CD4-positive, alpha-beta T cell treated with Interleukin-4 for 1 hour (primary cell): ENCODE results near the gene ETV4.
"Not testable (repeated sequence)": the region's sequence is repeated elsewhere in the genome, so short reads cannot be mapped to it uniquely, and the experiment has no call there.

ENCODE experiments used
- DNase-seq, 2 donors: peaks; one replicate each; pipeline ENCODE4 v3.0.0-alpha.2; 2020 to 2022

The ETV4 gene

DNA sequence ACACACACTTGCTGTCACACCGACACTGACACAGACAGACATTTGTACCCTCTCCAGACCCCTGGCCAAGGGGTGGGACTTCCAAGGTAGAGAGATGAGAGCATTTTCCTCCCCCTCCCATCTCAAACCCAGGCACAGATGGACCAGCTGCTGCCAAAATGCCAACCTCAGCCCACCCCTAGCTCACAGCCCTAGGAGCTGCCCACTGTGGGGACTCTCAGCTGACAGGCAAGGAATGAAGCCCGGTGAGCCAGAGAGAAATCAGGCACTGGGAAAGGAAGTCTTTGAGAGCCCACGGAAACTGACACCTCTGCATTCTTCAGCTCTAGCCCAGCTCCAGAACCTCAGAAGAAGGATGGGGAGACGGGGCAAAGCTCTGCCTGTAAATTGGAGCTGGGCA lies 2.8 kb downstream of the ETV4 start:
- no peak for DNase-seq

GRCh38 chr17:43542859-43543258 lies 3.3 kb downstream of the ETV4 start:
- no peak for DNase-seq

GRCh38 chr17:43540821-43541674 lies 5.1 kb downstream of the ETV4 start:
- DNase-seq = no peak

DNA sequence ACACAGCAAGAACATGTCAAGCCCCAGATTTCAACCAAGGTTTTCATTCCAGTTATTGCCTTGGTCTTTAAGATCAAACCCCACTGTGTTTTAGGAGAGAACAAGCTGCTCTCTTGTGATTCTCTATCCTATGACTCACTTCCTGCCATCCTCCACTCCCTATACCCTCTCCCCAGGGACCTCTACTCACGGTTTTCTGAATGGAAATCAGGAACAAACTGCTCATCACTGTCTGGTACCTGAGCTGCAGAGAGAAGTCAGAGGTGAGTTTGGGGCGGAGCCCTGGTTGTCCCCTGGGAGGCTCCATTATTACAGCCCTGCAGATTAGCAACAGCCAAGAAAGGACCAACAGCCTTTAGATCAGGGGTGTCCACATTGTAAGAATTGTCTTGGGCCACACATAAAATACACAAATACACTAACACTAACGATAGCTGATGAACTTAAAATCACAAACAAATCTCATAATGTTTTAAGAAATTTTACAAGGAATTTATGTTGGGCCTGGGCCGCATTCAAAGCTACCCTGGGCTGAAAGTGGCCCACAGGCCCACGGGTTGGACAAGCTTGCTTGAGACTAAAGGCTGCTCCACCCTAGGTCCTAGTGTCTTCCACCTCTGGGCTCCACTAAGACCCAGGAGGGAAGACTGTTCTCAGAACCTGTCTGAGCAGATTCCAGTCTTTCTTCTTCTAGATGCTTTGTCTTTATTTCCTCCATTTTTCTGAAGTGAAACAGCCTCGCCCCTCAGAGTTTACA lies 9.7 kb downstream of the ETV4 start:
- no peak for DNase-seq

DNA sequence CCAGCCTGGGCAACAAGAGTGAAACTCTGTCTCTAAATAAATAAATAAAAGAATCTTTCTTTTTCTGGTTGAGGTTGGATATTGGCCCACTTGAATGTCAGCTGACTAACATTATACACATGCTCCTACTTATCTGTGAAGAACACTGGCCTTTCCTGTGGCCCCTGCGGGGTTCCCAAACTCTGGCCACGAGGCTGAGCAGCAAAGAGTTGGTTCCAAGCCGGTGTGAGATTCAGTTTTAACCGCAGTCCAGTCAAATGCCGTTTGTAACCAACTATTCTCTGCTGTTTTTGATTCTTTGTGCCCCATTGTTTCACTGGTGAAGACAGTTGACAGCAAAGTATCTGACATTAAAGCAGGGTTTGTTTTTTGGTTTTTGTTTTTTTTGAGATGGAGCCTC lies 11.2 kb downstream of the ETV4 start:
- no peak for DNase-seq

DNA sequence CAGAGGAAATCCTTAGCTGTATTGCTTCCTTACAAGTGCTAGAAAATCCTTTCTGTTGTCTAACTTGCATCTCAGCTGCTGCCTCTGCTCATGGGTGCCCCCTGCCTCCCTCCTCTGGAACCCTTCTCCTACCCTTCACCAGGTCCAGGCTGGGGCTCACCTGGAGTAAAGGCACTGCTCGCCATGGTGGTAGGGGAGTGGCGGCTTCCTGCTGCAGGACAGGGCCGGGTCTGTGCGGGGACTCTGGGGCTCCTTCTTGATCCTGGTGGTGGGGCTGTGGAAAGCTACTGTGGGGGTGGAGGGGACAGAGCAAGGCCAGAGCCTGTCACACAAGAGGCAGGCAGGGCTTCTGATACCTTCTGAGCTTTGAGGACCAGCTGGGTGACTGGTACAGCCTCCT lies 12.4 kb downstream of the ETV4 start:
- DNase-seq = no peak

DNA sequence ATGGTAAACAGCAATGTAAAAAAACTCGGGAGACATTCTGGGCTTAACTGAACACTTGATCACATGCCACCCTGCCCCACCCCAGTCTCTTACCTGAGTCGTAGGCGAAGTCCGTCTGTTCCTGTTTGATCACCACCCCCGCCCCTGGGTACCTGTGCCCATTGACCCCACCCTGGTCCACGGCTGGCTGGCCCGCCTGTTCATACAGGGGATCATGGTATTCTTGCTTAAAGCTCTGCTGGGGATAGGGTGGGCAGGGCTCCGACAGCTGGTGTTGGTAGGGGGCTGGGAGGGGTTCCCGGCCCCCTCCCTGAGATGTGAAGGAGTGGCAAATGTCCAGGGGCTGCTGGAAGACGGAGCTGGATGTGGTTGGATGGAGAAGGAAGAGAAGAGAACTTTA lies 13.6 kb downstream of the ETV4 start:
- DNase-seq = no peak

DNA sequence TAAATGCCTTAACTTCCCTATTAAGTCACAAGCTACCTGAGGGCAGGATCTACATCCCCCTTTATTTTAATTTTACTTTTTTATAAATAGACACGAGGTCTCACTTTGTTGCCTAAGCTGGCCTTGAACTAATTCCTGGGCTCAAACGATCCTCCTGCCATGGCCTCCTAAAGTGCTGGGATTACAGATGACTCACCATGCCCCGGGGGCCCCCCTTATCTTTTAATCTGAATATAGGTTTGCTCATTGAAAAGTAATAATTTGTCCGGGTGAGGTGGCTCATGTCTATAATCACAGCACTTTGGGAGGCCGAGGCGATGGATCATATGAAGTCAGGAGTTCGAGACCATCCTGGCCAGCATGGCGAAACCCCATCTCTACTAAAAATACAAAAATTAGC lies 14.2 kb downstream of the ETV4 start:
- no peak for DNase-seq

DNA sequence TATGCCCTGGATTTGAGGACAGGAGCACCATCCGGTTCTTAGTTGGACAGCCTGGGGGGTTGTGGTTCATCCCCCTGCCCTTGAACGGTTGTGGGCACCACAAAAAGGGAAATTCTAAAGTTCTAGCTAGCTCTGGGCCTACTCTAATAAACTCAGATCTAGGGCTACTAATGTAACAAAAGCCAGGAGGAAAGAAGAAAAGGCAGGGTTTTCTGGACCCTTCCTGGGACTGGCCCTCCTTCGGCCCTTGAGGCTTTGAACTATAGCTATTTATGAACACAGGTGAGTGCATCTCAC lies 15.1 kb downstream of the ETV4 start:
- DNase-seq = no peak

GRCh38 chr17:43530288-43531081 lies 15.7 kb downstream of the ETV4 start:
- DNase-seq = no peak

GRCh38 chr17:43529947-43530287 lies 16.2 kb downstream of the ETV4 start:
- no peak for DNase-seq

GRCh38 chr17:43528988-43529814 lies 16.9 kb downstream of the ETV4 start:
- no peak for DNase-seq

DNA sequence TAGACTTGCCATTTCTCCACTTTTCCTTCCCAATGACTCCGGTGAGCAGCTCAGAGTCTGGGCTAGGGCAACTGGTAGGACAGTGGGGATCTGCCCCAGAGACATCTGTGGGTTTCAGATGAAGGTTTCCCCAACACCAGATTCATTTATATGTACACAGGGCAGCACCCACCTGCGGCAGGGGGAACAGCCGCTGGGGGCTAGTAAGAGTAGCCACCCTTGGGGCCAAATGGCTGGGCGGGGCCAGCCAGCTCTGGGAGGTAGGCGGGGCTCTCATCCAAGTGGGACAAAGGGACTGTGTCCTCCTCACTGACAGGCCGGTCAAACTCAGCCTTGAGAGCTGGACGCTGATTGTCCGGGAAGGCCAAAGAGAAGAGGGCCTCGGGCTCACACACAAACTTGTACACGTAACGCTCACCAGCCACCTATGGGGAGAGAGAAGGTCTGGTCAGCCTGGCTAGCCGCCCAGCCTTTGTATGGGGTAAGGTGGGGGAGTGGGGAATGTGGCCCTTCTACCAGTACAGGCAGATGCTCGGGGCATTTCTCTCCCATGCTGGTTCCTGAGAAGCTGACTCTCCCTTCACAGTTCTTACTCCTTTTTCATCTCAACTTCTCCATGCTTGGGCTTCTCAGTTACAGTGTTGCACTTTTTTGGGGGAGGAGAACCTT lies 17.7 kb downstream of the ETV4 start:
- DNase-seq = no peak

- DNase-seq = no peak
Observed at GRCh38 chr17:43526886-43527648, 19.1 kb downstream of the ETV4 start.

DNA sequence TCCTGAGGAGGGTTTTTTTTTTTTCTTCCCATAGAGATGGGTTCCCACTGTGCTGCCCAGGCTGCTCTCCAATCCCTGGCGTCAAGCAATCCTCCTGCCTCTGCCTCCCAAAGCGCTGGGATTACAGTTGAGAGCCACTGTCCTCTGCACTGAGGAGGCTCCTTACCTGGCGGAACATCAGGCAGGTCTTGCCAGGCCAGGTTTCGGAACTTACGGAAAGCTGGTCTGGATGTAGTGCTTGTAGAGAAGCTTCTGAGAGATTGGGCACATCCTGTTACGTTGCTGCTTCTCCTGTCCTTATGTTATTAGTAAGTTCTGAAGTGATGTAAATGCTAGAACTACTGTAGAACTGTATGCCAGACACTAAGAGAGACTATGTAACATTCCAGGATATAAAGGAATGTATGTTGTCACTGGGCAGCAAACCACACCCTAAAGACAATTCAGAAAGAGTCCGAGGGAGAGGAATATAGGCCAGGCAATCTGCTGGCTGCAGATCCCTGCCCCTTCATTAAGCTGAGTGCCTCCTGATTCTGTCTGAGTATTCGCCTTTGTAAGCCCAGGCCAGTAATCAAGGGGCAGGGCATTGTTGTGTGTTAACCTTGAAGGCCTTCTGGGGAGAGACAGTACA lies 21.1 kb downstream of the ETV4 start:
- DNase-seq = no peak

GRCh38 chr17:43521389-43521788 lies 24.8 kb downstream of the ETV4 start:
- DNase-seq = no peak

DNA sequence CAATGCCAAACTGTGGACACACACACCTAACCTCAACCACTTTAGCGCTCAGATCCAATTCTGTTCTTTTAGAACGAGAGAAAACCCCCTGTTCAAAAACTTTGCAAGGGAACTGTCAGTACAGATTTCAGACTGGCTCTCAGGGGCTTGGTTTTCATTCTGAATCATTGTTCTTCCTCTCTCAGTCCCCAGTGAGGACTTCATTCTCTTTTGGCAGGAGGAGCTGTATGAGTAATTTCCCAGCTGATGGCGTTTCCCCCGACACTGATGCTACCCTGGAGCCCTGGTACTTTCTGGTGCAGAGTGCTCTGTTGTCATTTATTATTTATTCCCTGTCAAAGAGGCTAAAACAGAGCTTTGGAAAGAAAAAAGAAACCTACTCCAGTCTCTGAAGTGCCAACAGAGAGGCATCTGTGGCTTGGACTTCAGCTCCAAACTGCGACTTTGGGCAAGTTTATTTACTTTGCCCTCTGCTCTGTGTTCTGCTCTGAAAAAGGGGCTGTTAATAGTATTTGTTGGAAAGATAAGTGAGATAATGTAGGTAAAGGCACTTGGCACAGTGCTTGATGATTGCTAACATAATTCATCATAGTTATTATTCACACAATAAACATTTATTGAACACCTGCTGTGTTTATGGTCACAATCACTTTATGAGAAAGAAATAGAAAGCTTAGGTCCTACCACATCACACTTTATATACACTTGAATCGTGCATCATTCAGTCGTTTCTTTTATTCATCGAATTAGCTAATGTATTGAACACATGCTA lies 28.3 kb downstream of the ETV4 start:
- DNase-seq = no peak

- DNase-seq = no peak
Observed at GRCh38 chr17:43517161-43517560, 29.0 kb downstream of the ETV4 start.

- DNase-seq = no peak
Observed at GRCh38 chr17:43515656-43516055, 30.5 kb downstream of the ETV4 start.

GRCh38 chr17:43511199-43511598 lies 34.9 kb downstream of the ETV4 start:
- not testable (repeated sequence) for DNase-seq
